ENCODE results near the gene SYNM.

Gene SYNM

DNA sequence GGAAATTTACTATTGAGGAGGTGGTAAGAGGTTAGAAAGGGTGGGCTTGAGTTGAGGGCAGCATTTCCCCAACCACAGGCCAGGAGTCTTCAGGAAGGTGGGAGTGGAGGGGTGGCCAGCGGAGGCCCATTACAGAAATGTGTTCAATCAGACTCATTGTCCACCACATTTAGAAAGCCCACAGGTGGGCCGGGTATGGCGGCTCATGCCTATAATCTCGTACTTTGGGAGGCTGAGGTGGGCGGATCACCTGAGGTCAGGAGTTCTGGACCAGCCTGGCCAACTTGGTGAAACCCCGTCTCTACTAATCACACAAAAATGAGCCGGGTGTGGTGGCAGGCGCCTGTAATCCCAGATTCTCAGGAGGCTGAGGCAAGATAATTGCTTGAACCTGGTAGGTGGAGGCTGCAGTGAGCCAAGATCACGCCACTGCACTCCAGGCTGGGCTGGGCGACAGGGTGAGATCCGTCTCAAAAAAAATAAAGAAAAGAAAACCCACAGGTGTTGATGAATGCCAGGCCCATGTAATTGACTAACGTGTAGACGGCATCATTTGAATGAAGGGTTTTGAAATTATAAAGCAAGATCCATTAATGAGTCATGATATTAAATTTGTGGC lies 12.2 kb upstream of the SYNM start:
- H3K4me1 ChIP-seq (ENCODE audit: low read depth, poor library complexity, severe bottlenecking), result peaks cover 25% of the 10 kb centered on the region
- no peaks in the 10 kb centered on the region for H3K27me3 ChIP-seq (ENCODE audit: insufficient read depth, low read depth)
- H3K36me3 ChIP-seq (ENCODE audit: insufficient read depth), result no peaks in the 10 kb centered on the region
- TF ChIP-seq, protein P1, sequence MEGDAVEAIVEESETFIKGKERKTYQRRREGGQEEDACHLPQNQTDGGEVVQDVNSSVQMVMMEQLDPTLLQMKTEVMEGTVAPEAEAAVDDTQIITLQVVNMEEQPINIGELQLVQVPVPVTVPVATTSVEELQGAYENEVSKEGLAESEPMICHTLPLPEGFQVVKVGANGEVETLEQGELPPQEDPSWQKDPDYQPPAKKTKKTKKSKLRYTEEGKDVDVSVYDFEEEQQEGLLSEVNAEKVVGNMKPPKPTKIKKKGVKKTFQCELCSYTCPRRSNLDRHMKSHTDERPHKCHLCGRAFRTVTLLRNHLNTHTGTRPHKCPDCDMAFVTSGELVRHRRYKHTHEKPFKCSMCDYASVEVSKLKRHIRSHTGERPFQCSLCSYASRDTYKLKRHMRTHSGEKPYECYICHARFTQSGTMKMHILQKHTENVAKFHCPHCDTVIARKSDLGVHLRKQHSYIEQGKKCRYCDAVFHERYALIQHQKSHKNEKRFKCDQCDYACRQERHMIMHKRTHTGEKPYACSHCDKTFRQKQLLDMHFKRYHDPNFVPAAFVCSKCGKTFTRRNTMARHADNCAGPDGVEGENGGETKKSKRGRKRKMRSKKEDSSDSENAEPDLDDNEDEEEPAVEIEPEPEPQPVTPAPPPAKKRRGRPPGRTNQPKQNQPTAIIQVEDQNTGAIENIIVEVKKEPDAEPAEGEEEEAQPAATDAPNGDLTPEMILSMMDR (conservative IDR thresholded peaks at IDR 0.05; ENCODE audit: low read depth, low read length), result no peak
- no peaks in the 10 kb centered on the region for H4K20me1 ChIP-seq (ENCODE audit: insufficient read depth)
- H3K4me3 ChIP-seq (IDR thresholded peaks at IDR 0.05; ENCODE audit: insufficient read depth, low read depth, low read length), result no peak overlapping the region
- no peak overlapping the region for H2AFZ ChIP-seq (ENCODE audit: low read depth)
- no peak overlapping the region for H3K4me2 ChIP-seq
- no peak overlapping the region for H3K27ac ChIP-seq
- H3K79me2 ChIP-seq (ENCODE audit: insufficient read depth, low read depth), result no peaks in the 10 kb centered on the region
- no peak overlapping the region for H3K9ac ChIP-seq

DNA sequence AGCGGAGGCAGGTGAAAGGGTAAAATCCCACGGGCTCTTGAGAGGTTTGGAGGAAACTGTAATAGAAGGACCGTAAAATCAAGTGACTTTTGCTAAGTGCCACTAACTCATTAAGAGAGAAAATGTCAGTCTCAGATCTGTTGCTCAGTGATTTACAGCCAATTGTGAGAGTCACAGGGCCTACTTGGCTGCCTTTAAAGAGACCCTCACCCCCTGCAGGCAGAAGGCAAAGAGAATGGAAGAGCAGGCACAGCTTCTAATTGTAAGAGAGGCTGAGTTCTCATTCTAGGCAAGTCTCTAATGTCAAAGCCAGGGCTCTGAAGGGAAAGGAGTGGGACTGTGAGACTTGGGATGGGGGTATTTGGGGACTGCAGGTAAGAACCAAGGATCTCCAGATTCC lies 9.3 kb upstream of the SYNM start:
- Histone ChIP-seq H3K27ac (no peak overlapping the region), H3K4me2 (no peak overlapping the region), H3K27me3 (ENCODE audit: insufficient read depth, low read depth) (no peaks in the 10 kb centered on the region; the same call in 1 of the 2 replicates), H2AFZ (ENCODE audit: low read depth) (no peak overlapping the region), H3K4me3 (IDR thresholded peaks at IDR 0.05; ENCODE audit: insufficient read depth, low read depth, low read length) (no peak overlapping the region), H3K4me1 (ENCODE audit: low read depth, poor library complexity, severe bottlenecking) (peaks cover 10% of the 10 kb centered on the region), H3K36me3 (ENCODE audit: insufficient read depth) (no peaks in the 10 kb centered on the region), H3K9ac (no peak overlapping the region), H3K79me2 (ENCODE audit: insufficient read depth, low read depth) (no peaks in the 10 kb centered on the region), H4K20me1 (ENCODE audit: insufficient read depth) (no peaks in the 10 kb centered on the region)
- TF ChIP-seq, protein P1 (conservative IDR thresholded peaks at IDR 0.05; ENCODE audit: low read depth, low read length), result no peak

DNA sequence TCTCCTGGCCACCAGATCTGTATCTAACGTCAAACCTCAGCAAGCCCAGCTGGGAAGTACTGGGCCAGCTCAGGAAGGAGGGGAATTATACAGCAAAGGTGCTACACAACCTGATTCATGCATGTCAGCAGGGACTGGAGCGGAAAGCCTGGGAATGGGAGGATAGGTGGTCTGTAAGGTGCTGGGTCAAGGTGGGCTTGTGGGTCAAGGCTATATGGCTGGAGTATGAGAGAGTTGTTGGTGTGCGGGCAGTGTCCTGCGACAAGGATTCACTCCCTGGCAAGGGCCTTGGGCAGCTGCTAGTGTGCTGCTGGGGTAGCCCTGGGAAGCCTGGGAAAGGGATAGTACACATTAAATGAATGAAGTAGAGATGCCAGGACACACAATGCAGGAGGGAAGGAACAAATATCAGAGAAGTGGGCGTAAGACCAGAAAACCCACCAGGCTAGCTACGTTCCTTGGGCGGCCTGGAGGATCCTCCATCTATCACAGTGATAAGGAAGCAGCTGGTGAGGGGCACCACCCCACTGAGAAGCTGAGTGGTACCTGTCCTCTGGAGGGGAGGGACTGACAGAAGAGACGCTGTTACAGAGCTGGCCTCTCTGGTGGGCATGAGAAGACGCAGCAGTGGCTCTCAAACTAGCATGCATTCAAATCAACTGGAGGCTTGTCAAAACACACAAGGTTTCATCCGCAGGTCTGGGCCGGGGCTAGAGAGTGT lies 8.5 kb upstream of the SYNM start:
- Histone ChIP-seq H3K79me2 (ENCODE audit: insufficient read depth, low read depth) (no peaks in the 10 kb centered on the region), H4K20me1 (ENCODE audit: insufficient read depth) (no peaks in the 10 kb centered on the region), H3K4me1 (ENCODE audit: low read depth, poor library complexity, severe bottlenecking) (peaks cover 8% of the 10 kb centered on the region), H3K4me2 (no peak overlapping the region), H3K27ac (no peak overlapping the region), H3K27me3 (ENCODE audit: insufficient read depth, low read depth) (no peaks in the 10 kb centered on the region; the same call in 1 of the 2 replicates), H3K4me3 (IDR thresholded peaks at IDR 0.05; ENCODE audit: insufficient read depth, low read depth, low read length) (no peak overlapping the region), H3K9ac (no peak overlapping the region), H2AFZ (ENCODE audit: low read depth) (no peak overlapping the region), H3K36me3 (ENCODE audit: insufficient read depth) (no peaks in the 10 kb centered on the region)
- TF ChIP-seq, protein P1 (conservative IDR thresholded peaks at IDR 0.05; ENCODE audit: low read depth, low read length), result no peak

DNA sequence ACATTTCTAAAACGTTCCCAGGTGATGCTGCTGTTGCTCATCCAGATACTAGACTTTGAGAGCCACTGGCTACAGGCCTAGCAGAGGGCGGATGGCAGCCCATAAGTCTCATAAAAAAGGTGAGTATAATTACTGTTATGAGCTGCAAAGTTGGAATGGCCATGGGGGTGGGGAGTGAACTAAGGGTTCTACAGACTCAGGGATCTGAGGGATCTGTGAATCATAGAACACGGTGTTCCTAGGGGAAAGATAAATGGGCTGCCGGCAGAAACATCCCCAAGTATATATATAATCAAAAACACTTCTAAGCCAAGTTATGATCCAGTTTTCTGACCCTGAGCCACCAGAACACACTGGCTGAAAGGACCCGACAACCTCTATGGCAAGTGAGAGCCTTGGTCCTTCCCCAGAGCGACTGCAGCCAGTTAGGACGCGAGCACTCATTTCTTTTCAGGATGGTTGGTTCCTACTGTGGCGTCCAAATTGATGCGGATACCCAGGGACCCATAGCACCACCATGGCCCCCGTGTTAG lies 7.9 kb upstream of the SYNM start:
- Histone ChIP-seq H3K4me3 (IDR thresholded peaks at IDR 0.05; ENCODE audit: insufficient read depth, low read depth, low read length) (no peak overlapping the region), H3K27me3 (ENCODE audit: insufficient read depth, low read depth) (no peaks in the 10 kb centered on the region; the same call in 1 of the 2 replicates), H3K27ac (no peak overlapping the region), H3K9ac (no peak overlapping the region), H3K79me2 (ENCODE audit: insufficient read depth, low read depth) (no peaks in the 10 kb centered on the region), H3K4me2 (no peak overlapping the region), H4K20me1 (ENCODE audit: insufficient read depth) (no peaks in the 10 kb centered on the region), H3K4me1 (ENCODE audit: low read depth, poor library complexity, severe bottlenecking) (peaks cover 6% of the 10 kb centered on the region), H2AFZ (ENCODE audit: low read depth) (no peak overlapping the region), H3K36me3 (ENCODE audit: insufficient read depth) (no peaks in the 10 kb centered on the region)
- TF ChIP-seq, protein P1 (conservative IDR thresholded peaks at IDR 0.05; ENCODE audit: low read depth, low read length), result no peak
